ENCODE results near the gene NCF4. TPM values are rescaled to one million over a fixed set of nuclear protein-coding genes. Genes with fewer than 3 reads are reported as not detected.

The NCF4 gene
- total and polyA plus RNA-seq, 2 of the 4 experiments (the other 2 are of a cell fraction): not detected

DNA sequence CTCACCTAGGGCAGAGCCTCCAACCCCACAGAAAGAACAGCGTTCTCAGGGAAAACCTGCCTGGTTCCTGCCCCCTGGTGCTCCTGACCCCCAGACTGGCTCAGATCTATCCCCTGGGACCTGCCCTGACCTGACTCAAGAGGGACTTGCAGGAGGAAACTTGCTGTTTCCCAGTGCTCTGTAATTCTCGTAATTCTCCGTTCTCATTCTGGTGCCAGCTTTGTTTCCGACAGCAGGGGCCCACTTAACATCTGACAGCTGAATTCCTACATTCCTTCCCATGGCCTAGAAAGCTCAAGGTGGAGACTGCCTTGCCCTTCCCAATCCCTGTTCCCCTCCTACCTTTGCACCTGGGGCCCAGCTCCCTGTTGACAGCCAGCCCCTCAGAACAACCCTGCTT is 40.1 kb downstream of the NCF4 start:
- Histone ChIP-seq H4K20me1 (ENCODE audit: insufficient read depth, low read length) (no peaks in the 10 kb centered on the region), H2AFZ (replicated peaks; ENCODE audit: low read length, poor library complexity) (no peak overlapping the region), H3K56ac (ENCODE audit: extremely low read depth, insufficient read depth, low read length) (no peak overlapping the region), H3K9me1 (ENCODE audit: insufficient read depth, low read length) (no peaks in the 10 kb centered on the region), H4K8ac (ENCODE audit: low read depth in 2 of 2, low read length in 2 of 2) (no peak overlapping the region), H3K79me1 (ENCODE audit: low read depth in 1 of 2, low read length in 2 of 2) (no peaks in the 10 kb centered on the region), H3K23ac (ENCODE audit: low read depth, low read length) (no peak overlapping the region), H3K9ac (ENCODE audit: low read depth, low read length) (no peak overlapping the region), H3K18ac (ENCODE audit: low read depth, low read length) (no peak overlapping the region), H2BK15ac (ENCODE audit: low read depth, low read length) (no peak overlapping the region), H3K4ac (ENCODE audit: low read depth, low read length) (no peak overlapping the region), H3K4me2 (ENCODE audit: low read depth, low read length) (no peak overlapping the region), H4K91ac (ENCODE audit: insufficient read depth, low read depth, low read length) (no peak overlapping the region), H4K5ac (ENCODE audit: low read depth, low read length) (no peak overlapping the region), H2BK20ac (ENCODE audit: low read depth, low read length) (no peak overlapping the region), H2BK5ac (ENCODE audit: low read depth, low read length, poor library complexity, severe bottlenecking) (no peak overlapping the region), H3K9me3 (ENCODE audit: control insufficient read depth, insufficient read depth, low read length) (0 out of 2 replicates have a peak, but pooled peaks cover 2% of the 10 kb centered on the region), H3K4me3 (ENCODE audit: insufficient read depth, low read depth, low read length) (no peak overlapping the region), H2AK5ac (ENCODE audit: low read depth, low read length) (no peak overlapping the region), H3K27me3 (ENCODE audit: control insufficient read depth, insufficient read depth, low read length) (peaks cover 24% of the 10 kb centered on the region), H3K36me3 (ENCODE audit: control insufficient read depth, insufficient read depth, low read length) (no peaks in the 10 kb centered on the region), H2AK9ac (replicated peaks; ENCODE audit: low read depth, low read length, poor library complexity) (no peak overlapping the region), H3K14ac (replicated peaks; ENCODE audit: low read depth, low read length) (no peak overlapping the region), H3K4me1 (ENCODE audit: control insufficient read depth, insufficient read depth, low read length) (no peaks in the 10 kb centered on the region), H2BK120ac (ENCODE audit: low read depth, low read length) (no peak overlapping the region), H3K27ac (ENCODE audit: insufficient read depth, low read length) (no peak overlapping the region)
- dilution Hi-C loops (cut with HindIII; ENCODE audit: low sequenced_read_pairs, unreplicated experiment): no loop called here
- ATAC-seq (ENCODE audit: low read depth) (no peak), DNase-seq (no peak)
- in situ Hi-C loops (cut with MboI; ENCODE audit: low sequenced_read_pairs): no loop called here
- no TSS peak for BruUV-seq (replicated peaks)
- intact Hi-C loops (cut with micrococcal nuclease): no loop called here
- ChIA-PET POLR2A (ENCODE audit: unreplicated experiment) (no interaction called here), CTCF (no interaction called here)
- WGBS, 2 experiments (ENCODE audit: extremely low coverage in 2 of 2, insufficient read length in 1 of 2): 19% methylated on average over 3 of the region's 4 CpGs; no CpG with 5 or more reads in 1 of the 2 experiments
- TF ChIP-seq CHD1 (IDR thresholded peaks at IDR 0.05; ENCODE audit: low read depth, low read length) (no peak), SMC3 (IDR thresholded peaks at IDR 0.05; ENCODE audit: low read depth, low read length) (no peak), RFX5 (IDR thresholded peaks at IDR 0.05; ENCODE audit: low read depth, low read length) (no peak), BHLHE40 (IDR thresholded peaks at IDR 0.05; ENCODE audit: low read depth, low read length) (no peak), NFE2L2 (IDR thresholded peaks at IDR 0.05; ENCODE audit: low read depth, low read length) (no peak), MAZ (IDR thresholded peaks at IDR 0.05; ENCODE audit: borderline replicate concordance, low read depth, low read length) (no peak), POLR2A (IDR thresholded peaks at IDR 0.05; ENCODE audit: low read depth, low read length) (no peak), RCOR1 (IDR thresholded peaks at IDR 0.05; ENCODE audit: insufficient replicate concordance, low read length) (no peak), MAFK (IDR thresholded peaks at IDR 0.05; ENCODE audit: low read depth, low read length) (no peak), FOS (IDR thresholded peaks at IDR 0.05; ENCODE audit: low read depth, low read length) (no peak), CEBPB (IDR thresholded peaks at IDR 0.05; ENCODE audit: low read depth, low read length) (no peak), RAD21 (IDR thresholded peaks at IDR 0.05; ENCODE audit: low read length) (no peak), MXI1 (IDR thresholded peaks at IDR 0.05; ENCODE audit: borderline replicate concordance, low read depth, low read length) (no peak)
- TF ChIP-seq, protein P1, sequence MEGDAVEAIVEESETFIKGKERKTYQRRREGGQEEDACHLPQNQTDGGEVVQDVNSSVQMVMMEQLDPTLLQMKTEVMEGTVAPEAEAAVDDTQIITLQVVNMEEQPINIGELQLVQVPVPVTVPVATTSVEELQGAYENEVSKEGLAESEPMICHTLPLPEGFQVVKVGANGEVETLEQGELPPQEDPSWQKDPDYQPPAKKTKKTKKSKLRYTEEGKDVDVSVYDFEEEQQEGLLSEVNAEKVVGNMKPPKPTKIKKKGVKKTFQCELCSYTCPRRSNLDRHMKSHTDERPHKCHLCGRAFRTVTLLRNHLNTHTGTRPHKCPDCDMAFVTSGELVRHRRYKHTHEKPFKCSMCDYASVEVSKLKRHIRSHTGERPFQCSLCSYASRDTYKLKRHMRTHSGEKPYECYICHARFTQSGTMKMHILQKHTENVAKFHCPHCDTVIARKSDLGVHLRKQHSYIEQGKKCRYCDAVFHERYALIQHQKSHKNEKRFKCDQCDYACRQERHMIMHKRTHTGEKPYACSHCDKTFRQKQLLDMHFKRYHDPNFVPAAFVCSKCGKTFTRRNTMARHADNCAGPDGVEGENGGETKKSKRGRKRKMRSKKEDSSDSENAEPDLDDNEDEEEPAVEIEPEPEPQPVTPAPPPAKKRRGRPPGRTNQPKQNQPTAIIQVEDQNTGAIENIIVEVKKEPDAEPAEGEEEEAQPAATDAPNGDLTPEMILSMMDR (conservative IDR thresholded peaks at IDR 0.05; ENCODE audit: low read depth, low read length): no peak
- TF ChIP-seq, protein P2, sequence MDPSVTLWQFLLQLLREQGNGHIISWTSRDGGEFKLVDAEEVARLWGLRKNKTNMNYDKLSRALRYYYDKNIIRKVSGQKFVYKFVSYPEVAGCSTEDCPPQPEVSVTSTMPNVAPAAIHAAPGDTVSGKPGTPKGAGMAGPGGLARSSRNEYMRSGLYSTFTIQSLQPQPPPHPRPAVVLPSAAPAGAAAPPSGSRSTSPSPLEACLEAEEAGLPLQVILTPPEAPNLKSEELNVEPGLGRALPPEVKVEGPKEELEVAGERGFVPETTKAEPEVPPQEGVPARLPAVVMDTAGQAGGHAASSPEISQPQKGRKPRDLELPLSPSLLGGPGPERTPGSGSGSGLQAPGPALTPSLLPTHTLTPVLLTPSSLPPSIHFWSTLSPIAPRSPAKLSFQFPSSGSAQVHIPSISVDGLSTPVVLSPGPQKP (IDR thresholded peaks at IDR 0.05; ENCODE audit: borderline replicate concordance, low read depth, low read length): no peak
- TF ChIP-seq, protein P3, sequence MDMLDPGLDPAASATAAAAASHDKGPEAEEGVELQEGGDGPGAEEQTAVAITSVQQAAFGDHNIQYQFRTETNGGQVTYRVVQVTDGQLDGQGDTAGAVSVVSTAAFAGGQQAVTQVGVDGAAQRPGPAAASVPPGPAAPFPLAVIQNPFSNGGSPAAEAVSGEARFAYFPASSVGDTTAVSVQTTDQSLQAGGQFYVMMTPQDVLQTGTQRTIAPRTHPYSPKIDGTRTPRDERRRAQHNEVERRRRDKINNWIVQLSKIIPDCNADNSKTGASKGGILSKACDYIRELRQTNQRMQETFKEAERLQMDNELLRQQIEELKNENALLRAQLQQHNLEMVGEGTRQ (IDR thresholded peaks at IDR 0.05; ENCODE audit: low read depth, low read length): no peak

All from IMR-90 (cell line).